Measurements from ENCODE around the gene POGZ. TPM values are rescaled to one million over a fixed set of nuclear protein-coding genes. Genes with fewer than 3 reads are reported as not detected.
A peak's percentile ranks its signal among the peaks of the same experiment; 100 is the strongest.

The POGZ gene
- total RNA-seq, 4 donors from 2014 or later: 16.1 to 45.6 (median 30.4) TPM

DNA sequence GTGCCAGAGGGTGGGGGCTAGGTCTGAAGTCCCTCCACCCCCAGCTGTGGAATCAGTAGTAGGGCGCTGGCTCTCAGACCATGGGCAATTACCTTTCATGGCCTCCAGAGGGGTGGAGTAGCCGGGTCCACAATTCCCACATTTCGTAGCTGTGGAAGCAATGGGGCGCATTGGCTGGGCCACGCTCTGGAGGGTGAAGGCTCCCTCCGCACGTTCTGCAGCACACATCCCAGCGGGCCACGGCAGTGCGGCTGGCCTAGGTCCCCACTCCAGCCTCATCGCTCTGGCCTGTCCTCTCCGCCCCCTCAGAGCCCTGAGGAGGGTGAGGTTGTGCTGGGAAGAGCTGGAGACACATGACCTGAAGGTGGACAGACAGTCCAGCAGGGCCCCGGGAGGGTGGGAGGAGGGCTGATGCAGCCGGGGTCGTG is 89.7 kb downstream of the POGZ start:
- no peak for TF ChIP-seq POLR2A (IDR thresholded peaks at IDR 0.05)
- TF ChIP-seq, protein P1, sequence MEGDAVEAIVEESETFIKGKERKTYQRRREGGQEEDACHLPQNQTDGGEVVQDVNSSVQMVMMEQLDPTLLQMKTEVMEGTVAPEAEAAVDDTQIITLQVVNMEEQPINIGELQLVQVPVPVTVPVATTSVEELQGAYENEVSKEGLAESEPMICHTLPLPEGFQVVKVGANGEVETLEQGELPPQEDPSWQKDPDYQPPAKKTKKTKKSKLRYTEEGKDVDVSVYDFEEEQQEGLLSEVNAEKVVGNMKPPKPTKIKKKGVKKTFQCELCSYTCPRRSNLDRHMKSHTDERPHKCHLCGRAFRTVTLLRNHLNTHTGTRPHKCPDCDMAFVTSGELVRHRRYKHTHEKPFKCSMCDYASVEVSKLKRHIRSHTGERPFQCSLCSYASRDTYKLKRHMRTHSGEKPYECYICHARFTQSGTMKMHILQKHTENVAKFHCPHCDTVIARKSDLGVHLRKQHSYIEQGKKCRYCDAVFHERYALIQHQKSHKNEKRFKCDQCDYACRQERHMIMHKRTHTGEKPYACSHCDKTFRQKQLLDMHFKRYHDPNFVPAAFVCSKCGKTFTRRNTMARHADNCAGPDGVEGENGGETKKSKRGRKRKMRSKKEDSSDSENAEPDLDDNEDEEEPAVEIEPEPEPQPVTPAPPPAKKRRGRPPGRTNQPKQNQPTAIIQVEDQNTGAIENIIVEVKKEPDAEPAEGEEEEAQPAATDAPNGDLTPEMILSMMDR (IDR thresholded peaks at IDR 0.05): no peak
- 68 to 74% methylated on average over 3 to 5 of the region's 15 CpGs for WGBS, 2 donors
- H3K36me3 ChIP-seq: peaks cover 0 to 47% (median 0%) of the 10 kb centered on the region in 3 donors
- no peaks in the 10 kb centered on the region for H3K9me3 ChIP-seq
- H3K27me3 ChIP-seq: no peaks in the 10 kb centered on the region
- DNase-seq: no peak
- intact Hi-C loops (cut with DNase I): no loop called here
- H3K27ac ChIP-seq: peak overlapping the region in 3 of 4 donors; percentile 14 to 75 (median 73)
- H3K4me3 ChIP-seq: no peak overlapping the region
- H3K4me1 ChIP-seq: peaks cover 31 to 60% (median 33%) of the 10 kb centered on the region in 3 donors

DNA sequence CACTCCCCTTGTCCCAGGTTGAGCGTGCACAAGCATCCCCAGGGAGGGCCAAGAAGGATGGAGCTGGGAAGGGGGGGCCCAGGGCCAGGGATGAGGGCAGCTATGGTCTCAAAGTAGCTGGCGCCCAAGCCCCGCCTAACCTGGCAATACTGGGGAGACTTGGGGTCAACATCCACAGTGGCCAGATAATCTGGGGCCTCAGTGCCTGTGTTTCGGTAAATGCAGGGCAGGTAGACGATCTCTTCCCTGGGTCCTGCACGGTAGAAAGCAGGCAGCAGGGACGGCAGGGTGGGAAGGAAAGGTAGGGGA is 90.0 kb downstream of the POGZ start:
- intact Hi-C loops (cut with DNase I): no loop called here
- no peak for DNase-seq
- Histone ChIP-seq H3K36me3 (peaks cover 0 to 51% (median 0%) of the 10 kb centered on the region in 3 donors), H3K4me1 (peaks cover 31 to 60% (median 33%) of the 10 kb centered on the region in 3 donors), H3K27ac (no peak overlapping the region), H3K27me3 (no peaks in the 10 kb centered on the region), H3K4me3 (no peak overlapping the region), H3K9me3 (no peaks in the 10 kb centered on the region)
- TF ChIP-seq POLR2A (IDR thresholded peaks at IDR 0.05): no peak
- TF ChIP-seq, protein P1 (IDR thresholded peaks at IDR 0.05): no peak
- WGBS, 2 donors: no CpG with 5 or more reads among the region's 7 CpGs

DNA sequence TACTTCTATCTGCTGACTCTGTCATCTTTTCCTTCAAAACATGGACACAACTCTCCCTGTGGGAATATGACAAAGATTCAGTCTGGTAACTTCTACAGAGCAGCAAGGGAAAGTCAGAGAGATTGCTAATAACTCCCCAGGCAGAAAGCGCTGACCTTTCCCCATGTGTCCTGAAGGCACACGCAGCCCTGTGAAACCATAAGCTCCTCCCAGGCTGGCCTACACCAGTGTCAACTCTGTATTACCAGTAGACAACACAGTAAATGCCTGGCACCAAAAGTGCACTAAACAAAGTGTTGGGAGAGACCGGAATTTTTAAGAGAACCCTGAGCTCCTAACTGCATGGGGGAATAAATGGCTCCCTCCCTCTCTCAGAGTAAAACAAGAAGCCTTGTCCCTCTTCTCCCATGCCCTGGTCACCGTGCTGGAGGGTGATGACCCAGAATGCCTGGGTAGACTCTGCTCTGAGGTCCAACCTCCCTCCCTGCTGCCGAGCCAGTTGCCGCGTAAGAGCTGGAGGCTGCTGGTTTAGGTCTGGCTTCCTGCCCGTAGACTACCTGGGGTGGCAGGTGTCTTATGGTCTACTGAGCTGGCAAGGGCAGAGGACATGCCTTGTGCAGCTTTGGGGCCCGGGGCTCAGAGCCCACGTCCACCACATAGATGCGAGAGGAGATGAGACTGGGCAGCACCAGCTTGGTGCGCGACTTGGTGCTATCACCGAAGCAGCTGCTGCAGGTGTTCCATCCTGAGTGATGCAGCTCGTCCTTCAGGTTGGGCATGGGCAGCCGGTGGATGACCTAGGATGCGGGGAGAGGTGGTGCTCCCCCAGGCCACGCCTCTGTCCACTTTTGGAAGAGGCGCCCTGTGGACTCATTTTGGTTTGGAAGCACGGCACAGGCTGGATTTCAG is 90.6 kb downstream of the POGZ start:
- intact Hi-C loops (cut with DNase I): no loop called here
- Histone ChIP-seq H3K27me3 (no peaks in the 10 kb centered on the region), H3K4me1 (peaks cover 31 to 58% (median 33%) of the 10 kb centered on the region in 3 donors), H3K27ac (peak overlapping the region in 1 of 4 donors; percentile 56), H3K9me3 (no peaks in the 10 kb centered on the region), H3K36me3 (peaks cover 0 to 57% (median 0%) of the 10 kb centered on the region in 3 donors), H3K4me3 (no peak overlapping the region)
- no peak for DNase-seq
- TF ChIP-seq, protein P1 (IDR thresholded peaks at IDR 0.05): no peak
- TF ChIP-seq POLR2A (IDR thresholded peaks at IDR 0.05): no peak
- 86 to 94% methylated on average over 7 to 11 of the region's 20 CpGs for WGBS, 2 donors

DNA sequence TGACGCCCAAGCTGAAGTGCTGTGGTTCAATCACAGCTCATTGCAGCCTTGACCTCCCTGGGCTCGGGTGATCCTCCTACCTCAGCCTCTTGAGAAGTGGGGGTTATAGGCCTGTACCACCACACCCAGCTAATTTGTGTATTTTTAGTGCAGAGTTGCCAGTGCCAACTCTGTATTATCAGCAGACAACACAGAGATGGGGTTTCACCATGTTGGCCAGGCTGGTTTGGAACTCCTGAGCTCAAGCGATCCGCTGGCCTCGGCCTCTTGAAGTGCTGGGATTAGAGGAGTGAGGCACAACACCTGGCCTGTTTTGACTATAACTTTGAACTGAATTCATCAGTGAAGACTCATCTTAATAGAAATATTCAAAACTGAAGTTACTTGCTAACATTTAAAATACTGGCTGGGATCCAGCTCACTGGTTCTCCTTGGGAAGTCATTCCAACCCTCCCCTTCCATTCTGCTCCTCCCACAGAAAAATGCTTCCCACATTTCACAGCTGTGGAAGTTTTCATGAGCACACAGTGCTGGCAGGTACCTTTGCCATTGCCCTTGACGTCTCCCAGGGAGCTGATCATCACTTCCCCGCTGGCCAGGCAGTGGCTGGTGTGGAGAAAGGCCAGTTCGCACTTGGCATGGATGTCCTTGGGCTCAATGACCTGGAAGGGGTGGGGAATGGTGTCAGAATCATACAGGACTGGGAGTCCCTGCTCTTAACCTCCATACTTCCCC is 91.5 kb downstream of the POGZ start:
- 87 to 94% methylated on average over 3 to 4 of the region's 8 CpGs for WGBS, 2 donors
- Histone ChIP-seq H3K27me3 (no peaks in the 10 kb centered on the region), H3K4me3 (no peak overlapping the region), H3K4me1 (peaks cover 29 to 49% (median 30%) of the 10 kb centered on the region in 3 donors), H3K36me3 (peaks cover 0 to 65% (median 0%) of the 10 kb centered on the region in 3 donors), H3K9me3 (peaks cover 0 to 2% (median 2%) of the 10 kb centered on the region in 3 donors), H3K27ac (peak overlapping the region in 1 of 4 donors; percentile 56)
- intact Hi-C loops (cut with DNase I): no loop called here
- no peak for DNase-seq
- TF ChIP-seq, protein P1 (IDR thresholded peaks at IDR 0.05): no peak
- no peak for TF ChIP-seq POLR2A (IDR thresholded peaks at IDR 0.05)

DNA sequence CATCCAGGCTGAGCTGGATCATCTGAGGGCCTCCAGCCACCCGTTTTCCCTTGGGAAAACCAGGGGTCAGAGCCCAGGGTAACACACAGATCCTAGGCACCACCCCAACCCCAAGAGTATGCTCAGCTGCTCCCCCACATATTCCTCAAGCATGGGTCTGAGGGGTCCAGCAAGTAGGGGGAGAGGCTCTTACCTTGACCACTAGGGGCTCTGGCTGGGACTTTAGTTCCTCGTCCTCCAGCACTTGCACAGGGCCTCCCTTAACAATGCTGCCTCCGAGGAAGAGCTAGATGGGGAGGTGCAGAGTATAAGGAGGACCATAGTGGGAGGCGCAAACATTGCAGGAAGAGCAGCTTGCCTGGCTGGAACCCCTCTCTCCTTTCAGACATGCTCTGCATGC is 94.3 kb downstream of the POGZ start:
- H3K4me1 ChIP-seq: peaks cover 4 to 21% (median 5%) of the 10 kb centered on the region in 3 donors
- H3K36me3 ChIP-seq: peaks cover 0 to 72% (median 0%) of the 10 kb centered on the region in 3 donors
- H3K4me3 ChIP-seq: no peak overlapping the region
- no peaks in the 10 kb centered on the region for H3K27me3 ChIP-seq
- DNase-seq: no peak
- peaks cover 0 to 11% (median 9%) of the 10 kb centered on the region in 3 donors for H3K9me3 ChIP-seq
- intact Hi-C loops (cut with DNase I): no loop called here
- no peak overlapping the region for H3K27ac ChIP-seq
- TF ChIP-seq, protein P1 (IDR thresholded peaks at IDR 0.05): no peak
- TF ChIP-seq POLR2A (IDR thresholded peaks at IDR 0.05): no peak
- WGBS, 2 donors: 93 to 100% methylated on average over 2 of the region's 4 CpGs

All from esophagus squamous epithelium (tissue), 5 donors.